Measurements from ENCODE around the gene TFCP2L1. TPM values are rescaled to one million over a fixed set of nuclear protein-coding genes. Genes with fewer than 3 reads are reported as not detected.

The TFCP2L1 gene
- total RNA-seq, 2 donors from 2014 or later: 11.5 to 25.7 TPM

- TF ChIP-seq POLR2A (IDR thresholded peaks at IDR 0.05) (no peak), POLR2AphosphoS5 (IDR thresholded peaks at IDR 0.05) (no peak)
- H3K27ac ChIP-seq: no peak overlapping the region
- no peaks in the 10 kb centered on the region for H3K27me3 ChIP-seq (replicated peaks; ENCODE audit: insufficient read depth)
- DNase-seq (ENCODE audit: low spot score): no peak
- intact Hi-C loops (cut with DNase I): no loop called here
- no peaks in the 10 kb centered on the region for H3K9me3 ChIP-seq
- H3K4me1 ChIP-seq (replicated peaks): no peaks in the 10 kb centered on the region
- H3K36me3 ChIP-seq: no peaks in the 10 kb centered on the region
- H3K4me3 ChIP-seq: no peak overlapping the region
- 92% methylated on average over 9 of the region's 9 CpGs for WGBS
Observed at GRCh38 chr2:121263996-121264715, 20.8 kb downstream of the TFCP2L1 start.

- no peak for TF ChIP-seq POLR2A (IDR thresholded peaks at IDR 0.05)
- TF ChIP-seq POLR2AphosphoS5 (IDR thresholded peaks at IDR 0.05): peak; percentile 88
- TF ChIP-seq, protein P1, sequence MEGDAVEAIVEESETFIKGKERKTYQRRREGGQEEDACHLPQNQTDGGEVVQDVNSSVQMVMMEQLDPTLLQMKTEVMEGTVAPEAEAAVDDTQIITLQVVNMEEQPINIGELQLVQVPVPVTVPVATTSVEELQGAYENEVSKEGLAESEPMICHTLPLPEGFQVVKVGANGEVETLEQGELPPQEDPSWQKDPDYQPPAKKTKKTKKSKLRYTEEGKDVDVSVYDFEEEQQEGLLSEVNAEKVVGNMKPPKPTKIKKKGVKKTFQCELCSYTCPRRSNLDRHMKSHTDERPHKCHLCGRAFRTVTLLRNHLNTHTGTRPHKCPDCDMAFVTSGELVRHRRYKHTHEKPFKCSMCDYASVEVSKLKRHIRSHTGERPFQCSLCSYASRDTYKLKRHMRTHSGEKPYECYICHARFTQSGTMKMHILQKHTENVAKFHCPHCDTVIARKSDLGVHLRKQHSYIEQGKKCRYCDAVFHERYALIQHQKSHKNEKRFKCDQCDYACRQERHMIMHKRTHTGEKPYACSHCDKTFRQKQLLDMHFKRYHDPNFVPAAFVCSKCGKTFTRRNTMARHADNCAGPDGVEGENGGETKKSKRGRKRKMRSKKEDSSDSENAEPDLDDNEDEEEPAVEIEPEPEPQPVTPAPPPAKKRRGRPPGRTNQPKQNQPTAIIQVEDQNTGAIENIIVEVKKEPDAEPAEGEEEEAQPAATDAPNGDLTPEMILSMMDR (IDR thresholded peaks at IDR 0.05): no peak
- intact Hi-C loops (cut with DNase I): no loop called here
- 53% methylated on average over 12 of the region's 12 CpGs for WGBS
- peak; percentile 73 for DNase-seq (ENCODE audit: low spot score)
- Histone ChIP-seq H3K27me3 (replicated peaks; ENCODE audit: insufficient read depth) (no peaks in the 10 kb centered on the region), H3K9me3 (no peaks in the 10 kb centered on the region), H3K27ac (no peak overlapping the region), H3K36me3 (no peaks in the 10 kb centered on the region), H3K4me1 (replicated peaks) (peaks cover 2% of the 10 kb centered on the region), H3K4me3 (no peak overlapping the region)
Observed at GRCh38 chr2:121260370-121261154, 24.4 kb downstream of the TFCP2L1 start.

DNA sequence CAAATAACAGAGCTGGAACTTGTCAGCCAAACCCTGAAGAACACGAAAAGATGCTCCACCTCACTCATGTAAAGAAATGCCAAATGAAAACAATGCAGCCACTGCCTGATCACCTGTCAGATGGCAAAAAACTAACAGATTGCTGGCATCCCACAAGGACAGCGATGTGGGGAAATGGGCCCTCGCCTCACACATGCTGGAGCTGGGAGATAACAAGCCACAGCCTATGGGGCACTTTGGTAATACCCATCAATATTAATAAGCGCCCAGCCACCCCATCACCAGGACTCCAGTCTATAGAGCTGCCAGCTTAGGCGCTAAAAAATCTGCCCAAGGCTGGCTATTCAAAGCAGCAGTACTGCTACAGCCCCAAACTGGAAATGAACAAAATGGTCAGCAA lies 27.0 kb downstream of the TFCP2L1 start:
- no peak for DNase-seq (ENCODE audit: low spot score)
- Histone ChIP-seq H3K4me1 (replicated peaks) (peaks cover 2% of the 10 kb centered on the region), H3K27me3 (replicated peaks; ENCODE audit: insufficient read depth) (no peaks in the 10 kb centered on the region), H3K27ac (no peak overlapping the region), H3K36me3 (no peaks in the 10 kb centered on the region), H3K9me3 (no peaks in the 10 kb centered on the region), H3K4me3 (no peak overlapping the region)
- 91% methylated on average over 5 of the region's 5 CpGs for WGBS
- intact Hi-C loops (cut with DNase I): no loop called here
- TF ChIP-seq POLR2AphosphoS5 (IDR thresholded peaks at IDR 0.05): no peak

DNA sequence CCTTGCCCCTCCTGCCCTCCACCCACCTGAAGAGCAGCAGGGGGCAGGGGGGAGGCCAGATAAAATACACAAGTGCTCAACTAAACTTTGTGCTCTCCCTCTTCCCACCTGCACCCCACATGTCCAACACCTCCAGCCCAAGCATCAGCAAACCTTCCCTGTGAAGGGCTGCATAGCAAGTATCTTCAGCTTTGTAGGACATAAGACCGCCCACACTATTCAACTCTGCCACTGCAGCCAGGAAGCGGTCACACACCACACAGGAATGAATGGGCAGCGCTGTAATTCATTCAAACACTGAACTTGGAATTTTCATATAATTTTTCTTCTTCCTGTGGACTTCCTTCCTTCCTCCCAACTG lies 27.5 kb downstream of the TFCP2L1 start:
- WGBS: 84% methylated on average over 3 of the region's 3 CpGs
- Histone ChIP-seq H3K4me1 (replicated peaks) (peaks cover 2% of the 10 kb centered on the region), H3K9me3 (no peaks in the 10 kb centered on the region), H3K4me3 (no peak overlapping the region), H3K36me3 (no peaks in the 10 kb centered on the region), H3K27ac (no peak overlapping the region), H3K27me3 (replicated peaks; ENCODE audit: insufficient read depth) (no peaks in the 10 kb centered on the region)
- intact Hi-C loops (cut with DNase I): no loop called here
- no peak for DNase-seq (ENCODE audit: low spot score)
- TF ChIP-seq POLR2A (IDR thresholded peaks at IDR 0.05): no peak
- TF ChIP-seq POLR2AphosphoS5 (IDR thresholded peaks at IDR 0.05): no peak
- TF ChIP-seq, protein P1 (IDR thresholded peaks at IDR 0.05): no peak

GRCh38 chr2:121256720-121257479 lies 28.1 kb downstream of the TFCP2L1 start:
- TF ChIP-seq POLR2AphosphoS5 (IDR thresholded peaks at IDR 0.05) (no peak), POLR2A (IDR thresholded peaks at IDR 0.05) (no peak)
- TF ChIP-seq, protein P1 (IDR thresholded peaks at IDR 0.05): no peak
- Histone ChIP-seq H3K27ac (no peak overlapping the region), H3K4me1 (replicated peaks) (peaks cover 2% of the 10 kb centered on the region), H3K36me3 (no peaks in the 10 kb centered on the region), H3K27me3 (replicated peaks; ENCODE audit: insufficient read depth) (no peaks in the 10 kb centered on the region), H3K9me3 (no peaks in the 10 kb centered on the region), H3K4me3 (no peak overlapping the region)
- peak; percentile 17 for DNase-seq (ENCODE audit: low spot score)
- WGBS: 73% methylated on average over 13 of the region's 13 CpGs
- intact Hi-C loops (cut with DNase I): no loop called here
